GM12873 (cell line): ENCODE measurements around the gene STX2.

Source experiments
- TF ChIP-seq, protein P1 (sequence below): IDR thresholded peaks from 2 replicates; pipeline ENCODE4 v1.5.1; 2012; ENCODE audit warnings: low read depth, mild to moderate bottlenecking, moderate library complexity, low read length, control low read depth; ENCODE audit not compliant: insufficient read depth; ENCODE audit errors: missing control alignments

STX2 gene

DNA sequence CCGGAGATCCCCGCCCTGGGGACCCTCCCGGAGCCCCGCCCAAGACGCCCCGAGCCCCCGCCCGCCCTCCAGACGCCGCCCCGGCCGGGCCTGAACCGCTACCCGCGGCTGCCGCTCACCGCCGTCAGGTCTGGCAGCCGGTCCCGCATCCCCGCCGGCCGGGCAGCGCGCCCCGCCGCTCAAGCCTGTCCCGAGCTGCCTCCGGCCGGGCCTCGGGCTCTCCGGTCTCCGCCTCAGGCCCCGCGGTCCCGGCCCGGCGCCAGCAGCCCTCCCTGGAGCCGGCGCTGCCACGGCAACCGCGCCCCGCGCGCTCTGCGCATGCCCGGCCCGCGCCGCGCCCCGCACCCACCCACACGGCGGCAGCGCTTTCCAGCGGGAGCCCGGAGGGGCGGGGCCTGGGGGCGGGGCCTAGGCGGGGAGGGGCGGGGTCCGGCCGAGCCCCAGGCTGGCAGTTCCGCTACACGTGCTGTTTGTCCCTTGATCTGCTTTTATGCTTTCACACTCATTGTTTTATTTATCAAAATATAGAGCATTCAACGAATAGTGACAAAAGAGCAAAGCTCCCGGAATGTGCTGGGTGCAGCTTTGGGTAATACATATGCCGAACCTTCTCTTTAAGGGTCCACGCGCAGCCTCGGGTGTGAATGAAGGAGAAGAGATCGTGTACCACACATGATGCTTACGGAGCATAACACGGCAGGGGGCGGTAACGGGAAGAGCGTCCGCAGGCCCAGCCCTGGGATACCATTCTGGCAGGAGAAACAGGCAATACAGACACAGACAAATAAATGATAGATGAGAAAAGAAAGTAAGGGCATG, at the start of gene STX2:
TSS of gene STX2 (minus strand) at position 300 of the 819 bp plus-strand sequence. CDS start at position 149, 151 bp downstream.
- TF ChIP-seq, protein P1, sequence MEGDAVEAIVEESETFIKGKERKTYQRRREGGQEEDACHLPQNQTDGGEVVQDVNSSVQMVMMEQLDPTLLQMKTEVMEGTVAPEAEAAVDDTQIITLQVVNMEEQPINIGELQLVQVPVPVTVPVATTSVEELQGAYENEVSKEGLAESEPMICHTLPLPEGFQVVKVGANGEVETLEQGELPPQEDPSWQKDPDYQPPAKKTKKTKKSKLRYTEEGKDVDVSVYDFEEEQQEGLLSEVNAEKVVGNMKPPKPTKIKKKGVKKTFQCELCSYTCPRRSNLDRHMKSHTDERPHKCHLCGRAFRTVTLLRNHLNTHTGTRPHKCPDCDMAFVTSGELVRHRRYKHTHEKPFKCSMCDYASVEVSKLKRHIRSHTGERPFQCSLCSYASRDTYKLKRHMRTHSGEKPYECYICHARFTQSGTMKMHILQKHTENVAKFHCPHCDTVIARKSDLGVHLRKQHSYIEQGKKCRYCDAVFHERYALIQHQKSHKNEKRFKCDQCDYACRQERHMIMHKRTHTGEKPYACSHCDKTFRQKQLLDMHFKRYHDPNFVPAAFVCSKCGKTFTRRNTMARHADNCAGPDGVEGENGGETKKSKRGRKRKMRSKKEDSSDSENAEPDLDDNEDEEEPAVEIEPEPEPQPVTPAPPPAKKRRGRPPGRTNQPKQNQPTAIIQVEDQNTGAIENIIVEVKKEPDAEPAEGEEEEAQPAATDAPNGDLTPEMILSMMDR = peak; percentile 20

DNA sequence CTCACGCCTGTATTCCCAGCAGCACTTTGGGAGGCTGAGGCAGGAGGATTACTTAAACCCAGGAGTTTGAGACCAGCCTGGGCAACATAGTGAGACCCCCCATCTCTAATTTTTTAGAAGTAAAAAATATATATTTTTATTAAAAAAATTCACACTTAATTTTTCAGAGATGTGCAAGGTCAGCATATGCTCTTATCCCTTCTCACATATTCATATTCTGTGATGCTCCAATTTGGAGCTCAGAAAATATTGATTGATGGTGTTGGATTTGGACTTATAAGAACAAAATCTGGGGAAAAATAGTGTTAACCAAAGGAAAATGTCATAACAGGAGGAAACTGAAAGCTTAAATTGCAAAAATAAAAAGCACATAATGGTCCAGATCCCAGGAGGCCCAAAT, 42.5 kb upstream of the STX2 start:
- TF ChIP-seq, protein P1 = no peak

DNA sequence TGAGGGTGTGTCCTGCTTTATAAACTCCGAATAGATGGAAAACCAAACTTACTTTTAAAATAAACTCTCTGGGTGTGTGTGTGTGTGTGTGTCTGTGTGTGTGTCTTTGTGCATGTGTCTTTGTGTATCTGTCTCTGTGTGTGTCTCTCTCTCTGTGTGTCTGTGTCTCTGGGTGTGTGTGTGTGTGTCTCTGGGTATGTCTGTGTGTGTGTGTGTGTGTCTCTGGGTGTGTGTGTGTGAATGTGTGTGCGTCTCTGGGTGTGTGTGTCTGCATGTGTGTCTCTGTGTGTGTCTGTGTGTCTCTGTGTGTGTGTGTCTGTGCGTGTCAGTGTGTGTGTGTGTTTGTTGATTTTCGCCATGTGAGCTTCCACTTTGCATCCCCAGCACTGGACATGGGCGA, 42.0 kb upstream of the STX2 start:
- TF ChIP-seq, protein P1 = no peak

DNA sequence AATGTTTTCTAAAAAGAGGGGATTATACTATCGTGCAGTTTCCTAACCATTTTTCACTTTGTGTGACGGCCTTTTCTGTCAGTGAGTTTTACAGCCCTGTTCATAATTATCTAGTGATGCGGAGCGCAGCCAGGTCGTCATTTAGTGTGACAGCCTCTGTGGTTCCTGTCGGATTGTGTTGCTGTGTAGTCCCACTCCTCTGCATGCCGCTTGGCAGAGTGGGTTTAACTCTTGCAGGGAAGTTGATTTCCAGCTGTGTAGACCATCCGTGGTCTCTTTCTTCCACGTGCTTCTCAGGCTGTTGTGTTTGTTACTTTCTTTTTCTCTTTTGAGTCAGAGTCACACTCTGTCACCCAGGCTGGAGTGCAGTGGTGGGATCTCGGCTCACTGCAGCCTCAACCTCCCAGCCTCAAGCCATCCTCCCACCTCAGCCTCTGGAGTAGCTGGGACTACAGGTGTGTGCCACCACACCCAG, 41.4 kb upstream of the STX2 start:
- TF ChIP-seq, protein P1 = no peak

DNA sequence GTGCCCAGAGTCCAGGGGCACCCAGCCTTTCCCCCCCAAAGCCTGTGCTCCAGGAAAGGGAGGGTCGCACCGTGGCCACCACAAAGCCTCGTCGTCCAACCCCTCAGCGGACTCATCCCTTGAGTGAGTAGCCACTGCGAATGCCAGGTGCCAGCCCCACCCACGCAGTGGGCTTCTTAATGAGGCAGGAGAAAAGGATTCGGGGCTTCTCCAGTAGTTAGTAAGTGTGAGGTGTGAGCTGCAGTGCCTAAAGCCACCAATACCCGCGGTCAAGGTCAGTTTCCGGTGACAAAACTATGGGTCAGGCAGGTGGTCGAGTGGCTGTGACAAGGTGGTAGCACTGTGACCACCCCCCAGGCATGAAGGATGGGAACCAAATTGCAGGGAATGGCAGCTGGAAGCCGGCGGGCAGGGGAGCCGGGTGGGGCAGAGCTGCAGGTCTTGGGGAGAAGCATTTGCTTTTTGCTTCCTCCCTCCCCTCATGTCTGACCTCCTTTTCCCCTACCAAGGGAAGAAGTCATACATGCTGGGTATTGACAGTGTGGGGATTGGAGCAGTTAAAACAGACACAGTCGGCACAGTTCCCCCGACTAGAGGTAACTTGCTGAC, 40.8 kb upstream of the STX2 start:
- TF ChIP-seq, protein P1 = no peak

DNA sequence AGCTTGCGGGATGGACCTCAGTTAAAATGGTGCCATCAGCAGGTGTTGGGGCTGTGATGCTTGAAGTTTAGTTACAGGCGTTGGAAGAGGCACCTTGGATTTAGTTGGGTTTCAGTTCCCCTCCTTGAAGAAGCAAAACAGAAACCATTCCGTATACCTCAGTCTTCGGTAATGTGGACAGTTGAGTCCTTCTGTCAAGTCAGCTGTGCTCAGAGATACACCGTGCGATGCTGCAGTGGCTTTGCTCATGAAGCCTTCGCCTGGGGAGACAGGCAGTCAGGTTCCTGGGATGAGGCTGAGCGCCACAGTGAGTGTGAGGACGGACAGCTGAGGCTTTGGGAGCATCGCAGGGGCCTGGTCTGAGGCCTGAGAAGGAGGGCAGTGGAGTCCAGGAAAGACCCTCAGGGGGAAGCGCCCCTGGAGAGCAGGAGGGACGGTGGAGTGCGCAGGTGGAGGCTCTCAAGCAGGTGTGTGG, 40.2 kb upstream of the STX2 start:
- TF ChIP-seq, protein P1 = no peak
